ENCODE data around the gene KRTAP19-5. TPM values are rescaled to one million over a fixed set of nuclear protein-coding genes. Genes with fewer than 3 reads are reported as not detected.
A peak's percentile ranks its signal among the peaks of the same experiment; 100 is the strongest.
"Not testable (repeated sequence)": the region's sequence is repeated elsewhere in the genome, so short reads cannot be mapped to it uniquely, and the experiment has no call there.

Gene KRTAP19-5
- not detected for polyA plus RNA-seq (2013, experiment 1 of 2; ENCODE audit: insufficient read length)
- not detected for polyA plus RNA-seq (2013, experiment 2 of 2; ENCODE audit: insufficient read length)

DNA sequence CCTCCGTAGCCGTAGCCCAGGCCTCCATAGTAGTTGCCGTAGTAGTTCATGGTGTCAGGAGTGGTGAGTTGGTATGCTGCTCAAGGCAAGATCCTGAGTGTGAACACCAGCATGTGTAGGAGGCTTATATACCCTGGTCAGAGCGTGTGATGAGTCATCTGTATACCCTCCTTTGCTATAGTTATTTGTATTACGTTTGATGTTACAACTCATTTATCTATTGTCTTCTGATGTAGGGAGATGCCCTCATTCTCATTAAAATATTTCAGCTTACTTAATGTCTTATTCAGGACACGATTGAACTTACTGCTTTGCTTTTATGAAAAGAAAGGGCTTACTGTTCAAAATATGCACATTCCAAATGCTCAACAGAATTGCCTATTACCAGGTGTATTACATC, at the start of gene KRTAP19-5:
Gene KRTAP19-5 (minus strand): TSS at position 101 of the 400 bp plus-strand sequence. CDS start 51 bp downstream, at position 50.
- no peak for DNase-seq

DNA sequence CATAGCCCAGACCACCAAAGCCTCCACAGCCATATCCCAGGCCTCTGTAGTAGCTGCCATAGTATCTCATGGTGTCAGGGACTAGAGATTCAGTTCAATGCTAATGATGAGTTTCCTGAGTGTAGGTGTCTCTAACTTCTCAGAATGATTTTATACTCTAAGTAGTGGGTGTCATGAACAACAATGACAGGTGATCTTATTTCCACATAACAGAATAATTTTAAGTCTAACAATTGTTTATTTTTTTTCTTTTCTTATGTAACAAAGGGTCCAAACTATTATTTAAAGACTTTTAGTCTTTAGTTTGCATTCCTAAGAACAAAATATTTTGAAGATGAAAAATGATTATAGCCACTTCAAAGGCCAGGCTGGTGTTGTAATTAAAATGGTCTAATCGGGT, 39.8 kb upstream of the KRTAP19-5 start, which contains the start of gene KRTAP19-6:
Gene KRTAP19-6 (minus strand): TSS at position 101 of the 400 bp plus-strand sequence. CDS start 31 bp downstream, at position 70.
- no peak for DNase-seq

DNA sequence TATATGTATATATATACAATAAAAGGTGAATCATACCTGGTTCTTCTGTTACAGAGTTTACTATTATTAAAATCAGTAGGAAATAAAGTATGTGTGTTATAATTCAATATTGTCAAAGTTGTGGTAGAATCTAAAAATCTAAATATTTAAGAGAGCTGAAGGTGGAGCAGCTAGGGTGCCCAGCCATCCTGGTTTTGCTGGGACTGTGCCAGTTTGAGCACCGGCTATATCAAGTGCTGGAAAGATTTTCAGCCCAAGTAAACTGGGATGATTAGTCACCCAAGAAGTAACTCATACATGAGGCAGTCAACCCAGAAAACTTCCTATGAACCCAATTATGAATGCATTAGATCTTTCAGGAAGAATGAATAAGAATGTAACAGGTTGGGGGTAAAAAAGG, 16.9 kb upstream of the KRTAP19-5 start:
- DNase-seq: no peak

DNA sequence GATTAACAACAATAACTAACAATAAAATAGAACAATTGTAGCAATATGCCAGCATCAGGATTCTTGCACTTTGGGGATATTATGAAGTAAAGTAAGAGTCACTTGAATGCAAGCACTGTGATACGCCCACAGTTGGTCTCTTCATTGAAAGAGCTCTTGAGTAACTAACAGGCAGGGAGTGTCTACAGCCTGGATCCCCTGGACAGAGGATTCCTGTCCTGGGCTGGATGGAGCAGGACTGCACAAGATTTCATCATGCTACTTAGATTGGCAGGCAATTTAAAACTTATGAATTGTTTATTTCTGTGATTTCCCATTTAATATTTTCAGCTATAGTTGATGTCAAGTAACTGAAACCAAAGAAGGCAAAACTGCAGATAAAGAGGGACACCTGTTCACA, 13.7 kb upstream of the KRTAP19-5 start:
- no peak for DNase-seq

DNA sequence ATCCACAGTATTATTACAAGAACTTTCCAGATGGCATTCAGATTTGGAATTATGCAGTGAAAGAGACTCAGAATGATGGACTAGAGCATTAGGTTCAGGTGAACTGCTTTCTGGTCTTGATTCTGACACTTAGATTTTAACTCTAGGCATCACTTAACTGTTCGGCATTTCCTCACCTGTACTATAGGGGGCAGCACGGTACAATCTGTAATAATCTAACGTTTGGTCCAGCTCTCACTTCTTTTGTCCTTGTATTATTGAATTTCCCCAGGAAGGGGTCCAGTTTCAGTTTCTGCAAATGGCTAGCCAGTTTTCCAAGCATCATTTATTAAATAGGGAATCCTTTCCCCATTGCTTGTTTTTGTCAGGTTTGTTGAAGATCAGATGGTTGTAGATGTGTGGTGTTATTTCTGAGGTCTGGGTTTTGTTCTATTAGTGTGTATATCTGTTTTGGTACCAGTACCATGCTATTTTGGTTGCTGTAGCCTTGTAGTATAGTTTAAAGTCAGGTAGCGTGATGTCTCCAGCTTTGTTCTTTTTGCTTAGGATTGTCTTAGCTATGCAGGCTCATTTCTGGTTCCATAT, 3.8 kb upstream of the KRTAP19-5 start:
- DNase-seq: not testable (repeated sequence)

DNA sequence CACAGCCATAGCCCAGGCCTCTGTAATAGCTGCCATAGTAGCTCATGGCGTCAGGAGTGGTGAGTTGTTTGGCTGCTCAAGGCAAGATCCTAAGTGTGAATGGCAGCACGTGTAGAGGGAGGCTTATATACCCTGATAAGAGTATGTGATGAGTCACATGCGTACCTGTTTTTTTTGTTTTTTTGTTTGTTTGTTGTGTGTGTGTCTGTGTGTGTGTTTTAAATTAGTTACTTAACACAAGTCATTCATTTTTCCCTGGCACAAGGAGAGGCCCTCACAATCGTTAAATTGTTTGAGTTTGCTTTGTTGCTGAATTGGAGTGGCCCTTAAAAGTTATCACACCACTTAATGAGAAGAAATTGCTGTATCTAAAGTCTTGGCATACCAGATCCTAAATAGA, 4.9 kb downstream of the KRTAP19-5 start, which contains the start of gene KRTAP19-4:
Gene KRTAP19-4 (minus strand): TSS at position 101 of the 400 bp plus-strand sequence. CDS start 55 bp downstream, at position 46.
- DNase-seq: no peak

DNA sequence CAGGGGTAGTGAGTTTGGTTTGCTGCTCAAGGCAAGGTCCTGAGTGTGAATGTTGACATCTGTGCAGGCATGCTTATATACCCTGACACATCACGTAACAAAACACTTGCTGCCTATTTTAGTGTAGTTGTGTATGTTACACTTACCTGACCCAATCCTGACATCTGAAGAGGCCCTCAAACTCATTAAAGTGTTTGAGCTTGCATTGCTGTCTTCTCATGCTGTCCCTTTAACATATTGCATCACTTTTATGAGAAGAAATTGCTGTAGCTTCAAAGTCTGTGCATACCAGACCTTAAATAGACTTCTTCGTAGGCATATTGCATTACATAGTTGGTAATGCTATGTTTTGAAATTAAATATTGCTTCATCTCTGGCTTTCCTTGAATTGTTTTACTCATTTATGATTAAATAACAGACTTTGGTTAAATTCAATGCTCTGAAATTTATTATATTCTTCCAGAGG, 9.9 kb downstream of the KRTAP19-5 start, which contains the start of gene KRTAP19-3:
Gene KRTAP19-3 (minus strand): TSS at position 51 of the 466 bp plus-strand sequence. CDS start 56 bp downstream, outside the sequence.
- peak; percentile 16 for DNase-seq

DNA sequence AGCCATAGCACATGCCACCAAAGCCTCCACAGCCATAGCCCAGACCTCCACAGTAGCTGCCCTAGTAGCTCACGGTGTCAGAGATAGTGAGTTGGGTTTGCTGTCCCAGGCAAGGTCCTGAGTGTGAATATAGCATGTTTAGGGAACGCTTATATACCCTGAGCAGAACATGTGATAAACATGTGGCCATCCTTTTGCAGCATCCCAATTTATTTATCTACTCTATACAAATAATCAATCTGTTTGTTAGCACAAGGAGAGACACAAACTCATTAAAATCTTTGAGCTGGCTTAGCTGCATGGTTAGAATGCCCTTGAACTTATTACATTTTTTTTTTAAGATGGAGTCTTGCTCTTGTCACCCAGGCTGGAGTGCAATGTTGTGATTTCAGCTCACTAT, 14.6 kb downstream of the KRTAP19-5 start, which contains the start of gene KRTAP19-2:
Gene KRTAP19-2 (minus strand): TSS at position 101 of the 400 bp plus-strand sequence. CDS start 88 bp downstream, at position 13.
- DNase-seq: no peak

DNA sequence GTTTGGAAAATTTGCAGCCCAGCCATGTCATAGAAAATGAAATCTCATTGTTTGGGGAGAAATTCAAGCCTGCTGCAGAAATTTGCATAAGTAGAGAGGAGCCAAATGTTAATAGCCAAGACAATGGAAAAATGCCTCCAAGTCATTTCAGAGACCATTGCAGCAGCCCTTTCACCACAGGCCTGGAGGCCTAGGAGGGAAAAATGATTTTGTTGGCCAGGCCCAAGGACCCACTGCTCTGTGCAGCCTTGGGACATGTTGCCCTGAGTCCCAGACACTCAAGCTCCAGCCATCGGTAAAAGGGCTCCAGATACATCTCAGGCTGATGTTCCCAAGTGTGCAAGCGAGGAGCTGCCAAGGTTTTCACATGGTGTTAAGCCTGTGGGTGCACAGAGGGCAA, 15.8 kb downstream of the KRTAP19-5 start:
- no peak for DNase-seq

DNA sequence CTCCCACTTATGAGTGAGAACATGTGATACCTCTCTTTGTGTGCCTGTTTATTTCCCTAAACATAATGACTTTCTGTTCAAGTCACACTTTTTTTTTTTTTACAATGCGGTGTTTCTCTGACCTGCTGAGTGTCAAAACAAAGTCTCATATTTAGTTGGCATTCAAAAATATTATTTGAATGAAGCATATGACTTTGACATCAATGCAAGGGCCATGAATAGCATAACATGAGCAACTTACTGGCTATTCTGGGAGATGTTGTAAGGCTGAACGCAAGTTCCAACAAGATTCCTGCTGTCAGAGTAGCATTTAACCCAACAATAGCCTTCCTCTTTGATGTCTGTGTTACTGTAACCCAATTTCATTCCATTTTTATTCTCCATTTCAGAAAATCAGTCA, 19.8 kb downstream of the KRTAP19-5 start:
- DNase-seq: no peak

DNA sequence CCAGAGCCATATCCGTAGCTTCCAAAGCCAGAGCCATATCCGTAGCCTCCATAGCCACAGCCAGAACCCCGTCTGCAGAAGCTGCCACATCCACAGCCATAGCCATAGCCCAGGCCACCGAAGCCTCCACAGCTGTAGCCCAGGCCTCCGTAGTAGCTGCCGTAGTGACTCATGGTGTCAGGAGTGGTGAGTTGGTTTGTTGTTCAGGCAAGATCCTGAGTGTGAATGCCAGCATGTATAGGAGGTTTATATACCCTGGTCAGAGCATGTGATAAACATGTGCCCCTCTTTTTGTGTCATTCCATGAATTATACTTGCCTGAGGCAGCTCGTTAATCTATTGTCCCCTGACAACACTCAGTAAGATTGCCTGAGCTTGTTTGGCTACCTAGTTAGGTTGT, 21.8 kb downstream of the KRTAP19-5 start, which contains the start of gene KRTAP19-1:
Gene KRTAP19-1 (minus strand): TSS at position 223 of the 400 bp plus-strand sequence. CDS start 50 bp downstream, at position 173.
- no peak for DNase-seq

DNA sequence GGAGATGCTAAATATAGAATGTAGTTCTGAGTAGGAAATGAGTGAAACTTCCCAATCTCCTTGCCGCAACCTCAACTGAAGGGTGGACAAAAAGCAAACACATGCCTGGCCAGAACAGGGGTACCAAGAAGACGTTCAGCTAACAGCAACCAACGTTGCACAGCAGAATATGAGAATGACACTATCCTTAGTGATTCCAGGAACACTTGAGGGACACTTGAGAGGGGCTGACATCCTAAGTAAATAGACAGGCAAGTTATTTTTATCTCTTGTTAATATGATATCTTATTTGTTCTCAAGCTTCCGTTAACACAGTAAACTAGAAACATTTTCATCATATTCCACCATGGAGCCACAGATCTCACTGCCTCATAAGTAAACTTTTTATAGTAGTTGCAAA, 22.7 kb downstream of the KRTAP19-5 start:
- no peak for DNase-seq

DNA sequence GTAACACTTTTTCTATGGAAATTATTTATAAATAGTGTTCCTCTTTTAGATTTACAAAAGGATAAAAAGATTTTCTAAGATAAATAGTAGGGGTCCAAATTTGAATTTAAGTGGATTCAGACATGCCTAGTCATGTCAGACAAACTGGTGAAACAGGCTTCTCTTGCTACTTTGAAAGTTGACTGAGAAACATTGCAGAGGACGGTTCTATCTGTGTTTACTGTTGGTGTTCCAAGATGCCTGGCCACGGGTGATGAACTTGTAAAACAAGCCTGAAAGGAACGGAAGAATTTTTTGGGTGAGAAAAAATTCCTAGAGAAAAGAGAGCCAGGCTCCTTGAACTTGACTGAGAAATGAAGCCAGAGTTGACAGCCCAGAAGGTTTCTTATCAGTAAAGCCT, 23.9 kb downstream of the KRTAP19-5 start:
- DNase-seq: no peak

DNA sequence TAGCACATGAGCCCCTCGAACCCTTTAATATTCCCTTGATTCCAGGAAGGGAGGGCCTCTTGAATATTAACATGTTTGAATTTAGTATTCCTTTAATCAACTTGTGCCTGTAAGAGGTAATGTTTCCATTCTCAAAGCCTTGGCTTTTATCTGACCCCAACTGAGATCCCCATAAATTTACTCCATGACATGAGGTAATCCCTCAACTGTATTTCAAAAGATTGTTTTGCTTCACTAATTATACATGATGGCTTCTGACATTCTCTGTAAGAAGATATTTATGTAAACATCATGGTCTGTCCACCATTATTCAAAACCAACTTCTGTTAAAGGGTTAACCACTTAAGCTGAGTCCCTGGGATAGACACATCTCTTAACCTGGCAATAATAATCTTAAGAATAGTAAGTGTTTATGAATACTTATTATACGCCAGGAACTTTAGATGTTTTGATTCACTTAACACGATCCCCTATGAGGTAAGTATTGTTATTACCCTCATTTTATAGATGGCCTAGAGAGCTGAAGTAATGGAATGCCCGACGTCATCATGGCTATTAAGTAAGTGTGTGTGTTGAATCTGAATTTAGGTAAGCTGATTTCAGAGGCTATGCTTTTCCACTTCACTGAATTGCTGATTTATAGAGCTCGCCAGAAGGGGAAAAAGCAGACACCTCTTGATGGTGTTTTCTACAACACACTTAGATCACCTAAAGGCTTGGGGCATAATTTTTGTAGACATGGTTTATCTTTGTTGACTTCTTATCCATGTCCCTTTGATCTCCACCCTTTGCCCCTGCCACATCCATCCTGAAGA, 32.8 kb downstream of the KRTAP19-5 start:
- no peak for DNase-seq

DNA sequence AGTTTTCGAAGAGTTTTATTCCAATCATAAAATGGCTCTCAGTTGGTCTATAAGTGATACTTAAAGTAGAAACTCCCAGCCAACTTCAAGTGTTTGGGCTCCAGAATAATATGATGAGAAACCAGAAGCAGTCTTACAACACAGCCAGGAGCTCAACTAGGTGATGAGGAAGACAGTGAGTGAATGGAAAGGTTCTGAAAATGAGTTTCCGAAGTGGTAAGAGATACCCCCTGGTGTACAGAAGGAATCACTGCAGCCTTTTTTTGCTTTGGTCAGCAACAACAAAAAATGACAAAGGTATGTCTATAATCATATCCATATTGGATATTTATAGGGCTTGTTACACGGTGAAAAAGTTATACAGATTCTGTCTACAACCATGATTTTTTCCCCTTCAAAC, 38.2 kb downstream of the KRTAP19-5 start:
- DNase-seq: peak; percentile 9
